Measurements from ENCODE around the gene GFRA4.

The GFRA4 gene

GRCh38 chr20:3698591-3699001 is 35.4 kb upstream of the GFRA4 start:
- no peak overlapping the region for H3K27ac ChIP-seq
- no peak for TF ChIP-seq ZFX (IDR thresholded peaks at IDR 0.05)
- no peak for TF ChIP-seq CTCF (conservative IDR thresholded peaks at IDR 0.05)

- H3K27ac ChIP-seq, result no peak overlapping the region
Measured at GRCh38 chr20:3697588-3698305, 34.5 kb upstream of the GFRA4 start.

GRCh38 chr20:3696745-3697587 is 33.8 kb upstream of the GFRA4 start:
- TF ChIP-seq CTCF (conservative IDR thresholded peaks at IDR 0.05) (no peak), ZFX (IDR thresholded peaks at IDR 0.05) (no peak)
- no peak overlapping the region for H3K27ac ChIP-seq

More at GRCh38 chr20:3697588-3698305, 34.5 kb upstream of the GFRA4 start:
- TF ChIP-seq ZFX (IDR thresholded peaks at IDR 0.05) (no peak), CTCF (conservative IDR thresholded peaks at IDR 0.05) (no peak)

- no peak overlapping the region for H3K27ac ChIP-seq
- no peak; the same call in 1 of the 2 replicates for TF ChIP-seq CTCF (conservative IDR thresholded peaks at IDR 0.05)
- TF ChIP-seq ZFX (IDR thresholded peaks at IDR 0.05), result no peak
Measured at GRCh38 chr20:3696200-3696599, 33.0 kb upstream of the GFRA4 start.

- TF ChIP-seq CTCF (conservative IDR thresholded peaks at IDR 0.05) (no peak), ZFX (IDR thresholded peaks at IDR 0.05) (no peak)
- no peak overlapping the region for H3K27ac ChIP-seq
Measured at GRCh38 chr20:3694864-3695263, 31.7 kb upstream of the GFRA4 start.

GRCh38 chr20:3693376-3693775 is 30.2 kb upstream of the GFRA4 start:
- no peak overlapping the region for H3K27ac ChIP-seq
- no peak for TF ChIP-seq ZFX (IDR thresholded peaks at IDR 0.05)
- TF ChIP-seq CTCF (conservative IDR thresholded peaks at IDR 0.05), result no peak

GRCh38 chr20:3692706-3693294 is 29.6 kb upstream of the GFRA4 start:
- no peak overlapping the region for H3K27ac ChIP-seq
- TF ChIP-seq CTCF (conservative IDR thresholded peaks at IDR 0.05), result no peak
- TF ChIP-seq ZFX (IDR thresholded peaks at IDR 0.05), result no peak

Measured in C4-2B (cell line).